Measurements from ENCODE around the gene LHX1. TPM values are rescaled to one million over a fixed set of nuclear protein-coding genes. Genes with fewer than 3 reads are reported as not detected.

Gene LHX1
- total RNA-seq, 2 experiments from 2014 or later = not detected

- Histone ChIP-seq H3K4me1 (ENCODE audit: insufficient read depth, low read length, poor library complexity, severe bottlenecking) (no peaks in the 10 kb centered on the region), H3K79me2 (ENCODE audit: insufficient read depth, low read depth, low read length) (no peaks in the 10 kb centered on the region), H3K27ac (ENCODE audit: low read depth, low read length, poor library complexity, severe bottlenecking) (no peak overlapping the region), H2AFZ (ENCODE audit: low read length) (no peak overlapping the region), H3K9me3 (ENCODE audit: low read length) (no peaks in the 10 kb centered on the region), H3K4me2 (ENCODE audit: low read length) (no peak overlapping the region), H4K20me1 (ENCODE audit: insufficient read depth, low read length) (no peaks in the 10 kb centered on the region), H3K36me3 (ENCODE audit: insufficient read depth, low read length) (no peaks in the 10 kb centered on the region), H3K4me3 (ENCODE audit: low read depth, low read length, poor library complexity, severe bottlenecking) (no peak overlapping the region), H3K9me2 (ENCODE audit: insufficient read depth, low read length) (no peaks in the 10 kb centered on the region)
- TF ChIP-seq EZH2phosphoT487 (IDR thresholded peaks at IDR 0.05; ENCODE audit: borderline replicate concordance, low read depth, low read length) (no peak), CTCF (conservative IDR thresholded peaks at IDR 0.05; ENCODE audit: low read length) (no peak)
- no TSS peak for BruUV-seq (replicated peaks)
- intact Hi-C loops (cut with micrococcal nuclease; ENCODE audit: unreplicated experiment) = no loop called here
- POLR2A ChIA-PET = interaction anchor here (0.6 kb wide), 2 partner anchors 86 to 215 kb away, joined by 3 to 5 read pairs; no protein-coding TSS in a partner anchor
- CTCF ChIA-PET (ENCODE audit: unreplicated experiment) = no interaction called here
- no peak for DNase-seq (ENCODE audit: low spot score)
Measured at GRCh38 chr17:36892112-36892838, 45.0 kb upstream of the LHX1 start.

GRCh38 chr17:36894177-36894576 is 43.1 kb upstream of the LHX1 start:
- CTCF ChIA-PET (ENCODE audit: unreplicated experiment) = no interaction called here

More at GRCh38 chr17:36894177-36894576, 43.1 kb upstream of the LHX1 start:
- Histone ChIP-seq H3K9me2 (ENCODE audit: insufficient read depth, low read length) (no peaks in the 10 kb centered on the region), H3K27ac (ENCODE audit: low read depth, low read length, poor library complexity, severe bottlenecking) (no peak overlapping the region), H3K36me3 (ENCODE audit: insufficient read depth, low read length) (no peaks in the 10 kb centered on the region), H3K9me3 (ENCODE audit: low read length) (no peaks in the 10 kb centered on the region), H4K20me1 (ENCODE audit: insufficient read depth, low read length) (no peaks in the 10 kb centered on the region), H3K4me1 (ENCODE audit: insufficient read depth, low read length, poor library complexity, severe bottlenecking) (no peaks in the 10 kb centered on the region), H3K4me2 (ENCODE audit: low read length) (no peak overlapping the region), H3K79me2 (ENCODE audit: insufficient read depth, low read depth, low read length) (no peaks in the 10 kb centered on the region), H3K4me3 (ENCODE audit: low read depth, low read length, poor library complexity, severe bottlenecking) (no peak overlapping the region), H2AFZ (ENCODE audit: low read length) (no peak overlapping the region)
- no peak for DNase-seq (ENCODE audit: low spot score)
- intact Hi-C loops (cut with micrococcal nuclease; ENCODE audit: unreplicated experiment) = no loop called here
- POLR2A ChIA-PET = interaction anchor here (0.6 kb wide), 1 partner anchor 9 kb away, joined by 4 read pairs; no protein-coding TSS in a partner anchor
- TF ChIP-seq EZH2phosphoT487 (IDR thresholded peaks at IDR 0.05; ENCODE audit: borderline replicate concordance, low read depth, low read length) (no peak), CTCF (conservative IDR thresholded peaks at IDR 0.05; ENCODE audit: low read length) (no peak)
- BruUV-seq (replicated peaks) = no TSS peak

Data from OCI-LY7 (cell line).